ENCODE measurements around the gene AKIRIN2. TPM values are rescaled to one million over a fixed set of nuclear protein-coding genes. Genes with fewer than 3 reads are reported as not detected.

AKIRIN2 gene
- total and polyA plus RNA-seq, 11 donors, result 15.2 to 54.7 (median 40.7) TPM

DNA sequence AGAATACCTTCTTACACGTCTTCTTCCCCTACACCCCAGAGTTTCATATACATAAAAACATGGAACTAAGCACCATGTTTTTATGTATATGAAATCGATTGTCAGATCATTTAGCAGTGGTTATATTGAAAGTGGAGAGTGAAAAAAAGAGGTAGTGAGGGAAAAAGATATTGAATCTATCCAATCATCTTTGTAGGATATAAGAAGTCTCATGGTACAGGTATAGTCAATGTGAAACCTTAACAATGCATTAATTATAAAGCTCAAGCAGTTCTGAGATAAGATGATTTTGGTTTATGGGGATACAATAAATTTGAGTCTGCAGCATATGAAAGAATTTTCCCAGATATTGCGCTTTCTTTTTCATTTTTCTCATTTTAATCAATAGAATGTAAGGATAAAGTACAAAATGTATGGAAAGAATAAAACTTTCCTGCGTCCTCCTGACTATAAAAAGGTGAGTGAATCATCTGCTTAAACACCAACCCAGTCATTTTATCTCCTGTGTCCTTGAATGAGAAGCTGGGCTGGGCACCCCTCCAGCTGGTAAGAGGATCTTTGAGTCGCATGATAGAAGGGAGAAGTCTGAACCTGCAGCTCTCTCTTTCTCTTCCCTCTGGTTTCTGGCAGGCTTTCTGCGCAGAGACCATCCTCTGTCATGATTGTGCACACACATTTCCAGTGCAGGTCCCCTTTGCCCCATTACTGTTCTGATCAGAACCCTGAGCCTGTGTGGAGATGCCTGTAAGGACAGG, 28.1 kb upstream of the AKIRIN2 start:
- Histone ChIP-seq H3K9me3 (no peaks in the 10 kb centered on the region), H3K27me3 (no peaks in the 10 kb centered on the region), H3K27ac (peak overlapping the region in 5 of 12 donors; percentile 19 to 85 (median 32)), H3K36me3 (no peaks in the 10 kb centered on the region), H3K4me1 (peaks cover 0 to 55% (median 19%) of the 10 kb centered on the region in 12 donors), H3K4me3 (no peak overlapping the region)
- WGBS, 4 donors, result 63 to 69% (median 67%) methylated on average over 6 of the region's 6 CpGs
- TF ChIP-seq POLR2A (IDR thresholded peaks at IDR 0.05) (no peak), CTCF (IDR thresholded peaks at IDR 0.05) (no peak)
- ATAC-seq, result peak; percentile 39 to 70 (median 69)
- intact Hi-C loops (cut with DNase I), result no loop called here
- peak; percentile 60 to 85 (median 76) for DNase-seq

DNA sequence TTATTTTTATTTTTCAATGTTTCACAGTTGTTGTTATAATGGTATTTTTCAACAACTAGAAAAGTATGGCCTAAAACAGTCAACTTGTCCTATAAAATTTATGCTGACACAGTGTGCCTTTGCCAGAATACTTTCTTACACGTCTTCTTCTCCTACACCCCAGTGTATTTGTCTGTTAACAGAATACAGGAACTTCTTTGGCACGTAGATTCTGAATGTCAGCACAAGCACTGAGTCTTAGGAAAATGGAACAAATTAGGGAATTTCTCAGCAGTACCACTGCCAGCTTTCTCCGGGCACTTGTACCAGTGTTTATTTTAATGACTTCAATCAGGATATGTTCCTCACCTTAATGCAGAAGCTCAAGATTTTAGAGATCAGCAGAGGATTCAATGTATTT, 26.7 kb upstream of the AKIRIN2 start:
- ATAC-seq, result no peak
- intact Hi-C loops (cut with DNase I), result no loop called here

DNA sequence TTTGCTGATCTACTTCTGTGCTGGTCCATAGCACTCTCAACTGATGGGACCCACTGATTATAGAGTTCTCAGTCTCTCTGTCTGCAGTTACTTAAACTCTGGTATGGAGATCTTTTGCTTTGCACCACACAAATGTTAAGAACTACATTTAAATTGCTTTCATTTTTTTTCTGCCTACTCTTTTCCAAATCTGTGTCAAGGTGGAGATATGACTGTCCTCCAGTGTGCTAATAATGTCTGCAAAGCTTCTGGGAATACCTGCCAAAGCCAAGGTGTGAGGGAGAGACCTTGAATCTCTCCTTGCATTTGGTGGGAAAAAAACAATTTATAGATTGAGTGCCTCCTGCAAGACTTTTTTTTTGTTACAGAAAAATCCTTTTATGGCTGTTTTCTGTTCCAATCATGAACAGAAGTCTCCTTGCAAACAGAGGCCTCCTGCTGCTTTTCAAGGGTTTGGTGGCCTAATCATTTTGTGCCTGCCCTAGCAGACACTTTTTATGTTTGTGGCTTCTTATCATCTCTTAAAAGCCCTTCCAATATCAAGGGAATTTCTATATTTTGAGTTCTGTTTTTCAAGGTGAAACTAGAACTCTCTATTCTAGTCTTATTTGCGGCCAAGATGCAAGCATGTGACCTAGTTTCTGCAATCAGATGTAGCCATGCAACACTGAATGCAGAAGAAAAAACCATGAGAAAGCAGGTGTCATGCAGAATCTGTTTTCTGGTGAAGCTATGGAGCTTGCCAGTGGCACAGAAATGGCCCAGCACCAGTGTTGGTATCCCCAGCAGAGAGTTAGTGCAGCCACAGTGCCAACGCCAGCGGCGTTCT, 23.2 kb upstream of the AKIRIN2 start:
- ATAC-seq (no peak), DNase-seq (no peak)
- Histone ChIP-seq H3K4me3 (no peak overlapping the region), H3K9me3 (no peaks in the 10 kb centered on the region), H3K27ac (peak overlapping the region in 1 of 12 donors; percentile 64), H3K4me1 (peaks cover 0 to 53% (median 16%) of the 10 kb centered on the region in 12 donors), H3K36me3 (no peaks in the 10 kb centered on the region), H3K27me3 (no peaks in the 10 kb centered on the region)
- 70 to 87% (median 83%) methylated on average over 4 of the region's 4 CpGs for WGBS, 4 donors
- TF ChIP-seq POLR2A (IDR thresholded peaks at IDR 0.05) (no peak), CTCF (IDR thresholded peaks at IDR 0.05) (no peak)
- intact Hi-C loops (cut with DNase I), result no loop called here

More for the DNA sequence above, 26.7 kb upstream of the AKIRIN2 start:
- no peaks in the 10 kb centered on the region for H3K9me3 ChIP-seq
- WGBS, 4 donors, result 63 to 76% (median 67%) methylated on average over 3 of the region's 3 CpGs
- H3K4me1 ChIP-seq, result peaks cover 0 to 63% (median 21%) of the 10 kb centered on the region in 12 donors
- H3K4me3 ChIP-seq, result no peak overlapping the region
- TF ChIP-seq CTCF (IDR thresholded peaks at IDR 0.05) (no peak), POLR2A (IDR thresholded peaks at IDR 0.05) (no peak)
- H3K27me3 ChIP-seq, result no peaks in the 10 kb centered on the region
- H3K27ac ChIP-seq, result peak overlapping the region in 1 of 12 donors; percentile 61
- DNase-seq, result no peak
- no peaks in the 10 kb centered on the region for H3K36me3 ChIP-seq
